Mucosa of descending colon (tissue), 3 donors: Measurements from ENCODE around the gene PPM1L. TPM values are rescaled to one million over a fixed set of nuclear protein-coding genes. Genes with fewer than 3 reads are reported as not detected.

Experiments
- ATAC-seq: fragments of 200-7000 bp; cut with Tn5 transposase; one replicate; pipeline ENCODE4 v1.9.1; 2020; ENCODE audit warnings: mild to moderate bottlenecking, moderate library complexity
- DNase-seq, 3 donors: peaks; one replicate each; pipeline ENCODE4 v3.0.0-alpha.2; 2020
- H3K36me3 ChIP-seq: fragments of 200-600 bp; one replicate; pipeline ENCODE4 v1.8.0; 2021; ENCODE audit warnings: low read depth, mild to moderate bottlenecking
- H3K4me1 ChIP-seq: fragments of 200-600 bp; one replicate; pipeline ENCODE4 v1.8.0; 2021; ENCODE audit warnings: low read depth, mild to moderate bottlenecking
- H3K4me3 ChIP-seq: fragments of 200-600 bp; one replicate; pipeline ENCODE4 v1.8.0; 2021; ENCODE audit warnings: mild to moderate bottlenecking
- H3K9me3 ChIP-seq: fragments of 200-600 bp; one replicate; pipeline ENCODE4 v1.8.0; 2021; ENCODE audit warnings: mild to moderate bottlenecking
- intact Hi-C, 2 donors: fragments of 100-400 bp; cut with DNase I in 1 of 2; cut with micrococcal nuclease in 1 of 2; formaldehyde crosslinking; loops; one replicate each; pipeline versions ENCODE4 v1.11.0 to v1.11.1; 2022; cut with DNase I, micrococcal nuclease
- total RNA-seq, 3 donors: library from RNA; stranded (reverse); fragmentation: NEBNext Ultra II Directional in 2 of 3; extraction: Animal tissue kit (Norgen Biotek cat#: 25700) in 2 of 3; gene quantifications; one replicate each; pipeline versions ENCODE4 v1.2.1 to v1.2.4, GENCODE V29; 2021 to 2023
- TF ChIP-seq, protein P1 (sequence below): fragments of 200-600 bp; IDR thresholded peaks from one replicate; pipeline ENCODE4 v1.8.0; 2022; ENCODE audit warnings: antibody characterized with exemption, mild to moderate bottlenecking
- donor health status: DM: no; HTN: no; CAD: no; lungs with moderate emphysema.
- donor health status: DM: no; HTN: no; CAD: no.
- donor health status: DM: no; HTN: yes; CAD: no.

The PPM1L gene
- total RNA-seq, 3 donors from 2014 or later, result 16.2 to 47.9 (median 21.6) TPM

GRCh38 chr3:160779040-160779439 lies 23.0 kb downstream of the PPM1L start:
- intact Hi-C loops, result no loop called here
- no peak for ATAC-seq
- H3K4me3 ChIP-seq, result no peak overlapping the region
- no peaks in the 10 kb centered on the region for H3K9me3 ChIP-seq
- H3K4me1 ChIP-seq, result no peaks in the 10 kb centered on the region
- TF ChIP-seq, protein P1, sequence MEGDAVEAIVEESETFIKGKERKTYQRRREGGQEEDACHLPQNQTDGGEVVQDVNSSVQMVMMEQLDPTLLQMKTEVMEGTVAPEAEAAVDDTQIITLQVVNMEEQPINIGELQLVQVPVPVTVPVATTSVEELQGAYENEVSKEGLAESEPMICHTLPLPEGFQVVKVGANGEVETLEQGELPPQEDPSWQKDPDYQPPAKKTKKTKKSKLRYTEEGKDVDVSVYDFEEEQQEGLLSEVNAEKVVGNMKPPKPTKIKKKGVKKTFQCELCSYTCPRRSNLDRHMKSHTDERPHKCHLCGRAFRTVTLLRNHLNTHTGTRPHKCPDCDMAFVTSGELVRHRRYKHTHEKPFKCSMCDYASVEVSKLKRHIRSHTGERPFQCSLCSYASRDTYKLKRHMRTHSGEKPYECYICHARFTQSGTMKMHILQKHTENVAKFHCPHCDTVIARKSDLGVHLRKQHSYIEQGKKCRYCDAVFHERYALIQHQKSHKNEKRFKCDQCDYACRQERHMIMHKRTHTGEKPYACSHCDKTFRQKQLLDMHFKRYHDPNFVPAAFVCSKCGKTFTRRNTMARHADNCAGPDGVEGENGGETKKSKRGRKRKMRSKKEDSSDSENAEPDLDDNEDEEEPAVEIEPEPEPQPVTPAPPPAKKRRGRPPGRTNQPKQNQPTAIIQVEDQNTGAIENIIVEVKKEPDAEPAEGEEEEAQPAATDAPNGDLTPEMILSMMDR, result no peak
- DNase-seq, result no peak
- no peaks in the 10 kb centered on the region for H3K36me3 ChIP-seq

- ATAC-seq (no peak), DNase-seq (no peak)
- intact Hi-C loops, result no loop called here
- TF ChIP-seq, protein P1, result no peak
- Histone ChIP-seq H3K36me3 (no peaks in the 10 kb centered on the region), H3K4me3 (no peak overlapping the region), H3K9me3 (no peaks in the 10 kb centered on the region), H3K4me1 (peaks cover 1% of the 10 kb centered on the region)
These were observed 24.2 kb downstream of the PPM1L start for GRCh38 chr3:160780245-160780644.

DNA sequence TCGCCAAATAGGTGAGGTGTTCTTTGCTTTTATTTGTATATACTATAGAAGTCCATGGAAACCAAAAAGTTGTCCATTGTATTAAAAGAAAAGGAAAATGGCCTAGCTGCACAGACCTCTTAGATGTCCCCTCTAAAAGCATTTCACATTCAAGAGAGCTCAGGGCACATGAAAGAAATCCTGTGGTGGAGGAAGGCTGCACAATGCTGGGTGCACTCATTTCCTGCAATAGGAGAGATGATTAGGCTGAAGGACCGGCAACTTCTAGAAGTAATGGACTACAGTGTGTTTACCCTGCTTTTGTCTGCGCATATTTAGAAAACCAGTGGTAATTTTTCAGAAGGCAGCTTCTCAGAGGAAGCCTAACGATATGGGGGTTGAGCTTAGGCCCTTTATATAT lies 25.4 kb downstream of the PPM1L start:
- Histone ChIP-seq H3K36me3 (no peaks in the 10 kb centered on the region), H3K4me3 (no peak overlapping the region), H3K4me1 (peaks cover 7% of the 10 kb centered on the region), H3K9me3 (no peaks in the 10 kb centered on the region)
- no peak for ATAC-seq
- DNase-seq, result no peak
- intact Hi-C loops, result no loop called here
- TF ChIP-seq, protein P1, result no peak

GRCh38 chr3:160781863-160782262 lies 25.8 kb downstream of the PPM1L start:
- Histone ChIP-seq H3K9me3 (no peaks in the 10 kb centered on the region), H3K36me3 (no peaks in the 10 kb centered on the region), H3K4me3 (no peak overlapping the region), H3K4me1 (peaks cover 7% of the 10 kb centered on the region)
- TF ChIP-seq, protein P1, result no peak
- ATAC-seq (peak; percentile 29), DNase-seq (no peak)
- intact Hi-C loops, result no loop called here

DNA sequence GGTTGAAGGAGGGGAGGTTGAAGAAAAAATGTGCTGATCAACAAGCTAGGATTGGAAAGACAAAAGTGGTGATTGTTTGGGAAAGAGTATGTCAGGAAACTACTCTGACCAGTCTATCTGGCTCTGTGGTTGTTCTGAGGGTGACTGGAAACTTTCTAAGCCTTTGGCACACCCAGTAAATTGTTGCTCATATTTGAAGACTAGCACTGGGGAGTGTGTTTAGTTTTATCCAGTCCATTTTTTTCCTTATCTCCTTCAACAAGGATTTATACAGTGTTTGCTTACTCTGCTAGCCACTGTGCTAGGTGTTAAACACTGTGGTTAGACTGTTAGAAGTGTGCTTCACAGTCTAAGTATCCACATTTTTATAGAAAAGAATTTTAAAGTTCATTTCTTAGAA lies 28.8 kb downstream of the PPM1L start:
- Histone ChIP-seq H3K36me3 (no peaks in the 10 kb centered on the region), H3K9me3 (no peaks in the 10 kb centered on the region), H3K4me1 (peaks cover 7% of the 10 kb centered on the region), H3K4me3 (no peak overlapping the region)
- TF ChIP-seq, protein P1, result no peak
- intact Hi-C loops, result no loop called here
- ATAC-seq, result peak; percentile 93
- peak in 1 of 3 donors; percentile 19 for DNase-seq

GRCh38 chr3:160790726-160791125 lies 34.7 kb downstream of the PPM1L start:
- peaks cover under 1% of the 10 kb centered on the region for H3K4me1 ChIP-seq
- H3K4me3 ChIP-seq, result no peak overlapping the region
- ATAC-seq (no peak), DNase-seq (no peak)
- no peaks in the 10 kb centered on the region for H3K9me3 ChIP-seq
- H3K36me3 ChIP-seq, result no peaks in the 10 kb centered on the region
- intact Hi-C loops, result no loop called here
- TF ChIP-seq, protein P1, result no peak
